Ishikawa (cell line): Measurements from ENCODE around the gene ARL8A.

Source experiments
- CEBPB ChIP-seq: IDR thresholded peaks from 2 replicates; pipeline ENCODE4 v1.6.1; 2012
- CREB1 ChIP-seq: IDR thresholded peaks from 2 replicates; pipeline ENCODE4 v1.6.1; 2012; ENCODE audit warnings: low read depth
- EGR1 ChIP-seq: IDR thresholded peaks from 2 replicates; pipeline ENCODE4 v1.6.1; 2012
- EP300 ChIP-seq: IDR thresholded peaks from 2 replicates; pipeline ENCODE4 v1.6.1; 2012; ENCODE audit warnings: borderline replicate concordance
- FOXM1 ChIP-seq: IDR thresholded peaks from 2 replicates; pipeline ENCODE4 v1.6.1; 2012; ENCODE audit warnings: low read depth, borderline replicate concordance
- NFIC ChIP-seq: IDR thresholded peaks from 2 replicates; pipeline ENCODE4 v1.6.1; 2012
- RAD21 ChIP-seq: IDR thresholded peaks from 2 replicates; pipeline ENCODE4 v1.6.1; 2012; ENCODE audit warnings: low read depth
- TAF1 ChIP-seq: IDR thresholded peaks from 2 replicates; pipeline ENCODE4 v1.6.1; 2012; ENCODE audit warnings: low read depth, mild to moderate bottlenecking
- TCF12 ChIP-seq: IDR thresholded peaks from 2 replicates; pipeline ENCODE4 v1.6.1; 2012; ENCODE audit warnings: low read depth
- TEAD4 ChIP-seq: IDR thresholded peaks from 2 replicates; pipeline ENCODE4 v1.6.1; 2012
- YY1 ChIP-seq: IDR thresholded peaks from 2 replicates; pipeline ENCODE4 v1.6.1; 2012; ENCODE audit warnings: low read depth
- ZBTB7A ChIP-seq: IDR thresholded peaks from 2 replicates; pipeline ENCODE4 v1.6.1; 2012; ENCODE audit warnings: low read depth
- TF ChIP-seq, protein P1 (sequence below): IDR thresholded peaks from 2 replicates; pipeline ENCODE4 v1.6.1; 2012
- TF ChIP-seq, protein P2 (sequence below): IDR thresholded peaks from 2 replicates; pipeline ENCODE4 v1.6.1; 2012
- TF ChIP-seq, protein P3 (sequence below): IDR thresholded peaks from 2 replicates; pipeline ENCODE4 v1.6.1; 2012; ENCODE audit warnings: low read depth, mild to moderate bottlenecking

Gene ARL8A

DNA sequence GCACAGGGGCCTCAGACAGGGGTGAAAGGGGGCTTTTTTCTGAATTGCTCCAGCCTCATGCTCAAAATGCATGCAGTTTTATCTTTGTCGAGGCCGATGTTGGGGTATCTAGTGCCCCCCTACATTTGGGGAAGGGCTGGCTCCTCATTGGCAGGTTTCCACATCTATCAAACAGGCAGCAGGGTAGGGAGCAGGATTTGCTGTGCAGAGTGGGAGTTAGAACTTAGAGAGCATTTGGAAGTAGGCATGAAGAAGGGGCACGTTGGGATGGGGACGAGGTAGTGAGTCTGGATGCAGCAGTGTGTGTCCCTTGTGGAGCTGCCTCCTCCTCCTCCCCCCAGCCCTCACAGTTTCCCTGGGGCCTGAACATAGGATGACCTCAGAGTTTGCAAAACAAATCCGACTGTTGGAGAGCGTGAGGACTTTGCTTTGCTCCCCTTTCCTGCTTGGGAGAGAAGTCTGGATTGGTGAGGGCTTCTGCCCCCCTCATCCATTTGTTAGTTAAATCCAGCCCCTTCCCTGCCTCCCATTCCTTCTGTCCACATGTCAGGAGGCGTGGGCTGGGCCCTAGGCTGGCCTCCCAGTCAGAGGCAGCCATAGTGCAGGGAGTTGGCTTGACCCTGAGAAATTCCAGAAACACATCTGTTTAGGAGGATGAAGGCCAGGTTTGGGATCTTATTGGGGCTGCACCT is 58.7 kb downstream of the ARL8A start:
- TF ChIP-seq TEAD4: no peak
- TF ChIP-seq TAF1: 0 out of 2 replicates have a peak, but pooled peaks have one; percentile 5
- peak; percentile 42; the same call in 1 of the 2 replicates for TF ChIP-seq YY1

DNA sequence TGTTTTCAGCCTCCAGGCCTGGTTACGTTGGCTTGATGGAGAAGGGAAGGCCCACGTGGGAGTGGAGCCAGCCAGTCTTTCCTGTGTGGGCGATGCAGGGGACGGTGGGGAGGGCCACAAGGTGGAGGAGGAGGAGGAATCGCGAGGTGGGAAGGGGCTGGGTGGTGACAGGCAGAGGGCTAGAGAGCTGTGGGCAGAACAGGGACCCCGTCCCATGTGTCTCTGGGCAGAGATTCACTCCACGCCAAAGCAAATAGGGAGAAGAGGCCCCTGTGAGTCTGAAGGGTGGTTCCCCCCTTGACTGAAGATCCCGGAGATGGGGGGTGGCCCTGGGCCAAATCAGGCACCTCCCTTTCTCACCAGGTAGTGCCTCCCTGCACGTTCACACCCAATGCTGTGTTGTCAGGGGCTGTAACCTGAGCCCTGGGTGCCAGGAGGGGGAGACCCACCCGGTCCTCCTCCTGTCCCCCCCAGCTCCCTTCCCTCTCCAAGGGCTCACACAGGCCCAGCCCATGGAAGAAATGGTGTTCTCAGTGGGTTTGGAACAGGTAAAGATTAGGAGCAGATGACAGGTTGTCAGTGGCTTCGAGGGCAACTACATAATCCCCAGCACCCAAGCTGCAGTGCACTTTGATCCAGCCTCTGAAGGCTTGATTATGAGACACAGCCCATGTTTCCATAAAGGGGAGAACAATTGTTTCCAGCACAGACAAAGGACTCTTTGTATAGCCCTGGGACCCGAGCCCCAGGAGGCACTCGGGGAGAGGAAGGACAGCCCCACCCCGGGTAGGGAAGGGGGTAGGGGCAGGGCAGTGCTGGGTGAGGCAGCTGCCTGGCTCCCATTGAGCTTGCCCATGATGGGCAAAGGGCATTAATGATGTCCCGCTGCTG is 59.5 kb downstream of the ARL8A start:
- TF ChIP-seq TCF12: peak; percentile 77
- peak; percentile 81; the same call in 1 of the 2 replicates for TF ChIP-seq ZBTB7A
- peak; percentile 88 for TF ChIP-seq EGR1
- peak; percentile 6; the same call in 1 of the 2 replicates for TF ChIP-seq RAD21
- TF ChIP-seq YY1: 0 out of 2 replicates have a peak, but pooled peaks have one; percentile 20
- TF ChIP-seq, protein P1, sequence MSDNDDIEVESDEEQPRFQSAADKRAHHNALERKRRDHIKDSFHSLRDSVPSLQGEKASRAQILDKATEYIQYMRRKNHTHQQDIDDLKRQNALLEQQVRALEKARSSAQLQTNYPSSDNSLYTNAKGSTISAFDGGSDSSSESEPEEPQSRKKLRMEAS: peak; percentile 73
- TF ChIP-seq EP300: peak; percentile 82
- no peak for TF ChIP-seq CEBPB
- no peak for TF ChIP-seq CREB1
- TF ChIP-seq, protein P2, sequence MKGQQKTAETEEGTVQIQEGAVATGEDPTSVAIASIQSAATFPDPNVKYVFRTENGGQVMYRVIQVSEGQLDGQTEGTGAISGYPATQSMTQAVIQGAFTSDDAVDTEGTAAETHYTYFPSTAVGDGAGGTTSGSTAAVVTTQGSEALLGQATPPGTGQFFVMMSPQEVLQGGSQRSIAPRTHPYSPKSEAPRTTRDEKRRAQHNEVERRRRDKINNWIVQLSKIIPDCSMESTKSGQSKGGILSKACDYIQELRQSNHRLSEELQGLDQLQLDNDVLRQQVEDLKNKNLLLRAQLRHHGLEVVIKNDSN: peak; percentile 68; the same call in 1 of the 2 replicates
- no peak; the same call in none of the 2 replicates for TF ChIP-seq TEAD4
- TF ChIP-seq, protein P3, sequence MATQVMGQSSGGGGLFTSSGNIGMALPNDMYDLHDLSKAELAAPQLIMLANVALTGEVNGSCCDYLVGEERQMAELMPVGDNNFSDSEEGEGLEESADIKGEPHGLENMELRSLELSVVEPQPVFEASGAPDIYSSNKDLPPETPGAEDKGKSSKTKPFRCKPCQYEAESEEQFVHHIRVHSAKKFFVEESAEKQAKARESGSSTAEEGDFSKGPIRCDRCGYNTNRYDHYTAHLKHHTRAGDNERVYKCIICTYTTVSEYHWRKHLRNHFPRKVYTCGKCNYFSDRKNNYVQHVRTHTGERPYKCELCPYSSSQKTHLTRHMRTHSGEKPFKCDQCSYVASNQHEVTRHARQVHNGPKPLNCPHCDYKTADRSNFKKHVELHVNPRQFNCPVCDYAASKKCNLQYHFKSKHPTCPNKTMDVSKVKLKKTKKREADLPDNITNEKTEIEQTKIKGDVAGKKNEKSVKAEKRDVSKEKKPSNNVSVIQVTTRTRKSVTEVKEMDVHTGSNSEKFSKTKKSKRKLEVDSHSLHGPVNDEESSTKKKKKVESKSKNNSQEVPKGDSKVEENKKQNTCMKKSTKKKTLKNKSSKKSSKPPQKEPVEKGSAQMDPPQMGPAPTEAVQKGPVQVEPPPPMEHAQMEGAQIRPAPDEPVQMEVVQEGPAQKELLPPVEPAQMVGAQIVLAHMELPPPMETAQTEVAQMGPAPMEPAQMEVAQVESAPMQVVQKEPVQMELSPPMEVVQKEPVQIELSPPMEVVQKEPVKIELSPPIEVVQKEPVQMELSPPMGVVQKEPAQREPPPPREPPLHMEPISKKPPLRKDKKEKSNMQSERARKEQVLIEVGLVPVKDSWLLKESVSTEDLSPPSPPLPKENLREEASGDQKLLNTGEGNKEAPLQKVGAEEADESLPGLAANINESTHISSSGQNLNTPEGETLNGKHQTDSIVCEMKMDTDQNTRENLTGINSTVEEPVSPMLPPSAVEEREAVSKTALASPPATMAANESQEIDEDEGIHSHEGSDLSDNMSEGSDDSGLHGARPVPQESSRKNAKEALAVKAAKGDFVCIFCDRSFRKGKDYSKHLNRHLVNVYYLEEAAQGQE: no peak
- TF ChIP-seq NFIC: peak; percentile 86
- TF ChIP-seq TAF1: peak; percentile 25; the same call in 1 of the 2 replicates
- peak; percentile 79; the same call in 1 of the 2 replicates for TF ChIP-seq FOXM1
